GM19035 (cell line): Measurements from ENCODE around the gene ATP5F1D.
"Not testable (repeated sequence)": the region's sequence is repeated elsewhere in the genome, so short reads cannot be mapped to it uniquely, and the experiment has no call there.

Experiments used
- ATAC-seq: cut with Tn5 transposase; IDR thresholded peaks from one replicate; pipeline ENCODE4 v1.9.1; 2021; ENCODE audit not compliant: unreplicated experiment

Gene ATP5F1D

GRCh38 chr19:1241417-1242095 is at the start of gene ATP5F1D:
Gene ATP5F1D (plus strand): TSS chr19:1241751. CDS start chr19:1241851, 100 bp downstream.
- peak; percentile 55 for ATAC-seq

GRCh38 chr19:1199531-1199930 is 42.0 kb upstream of the ATP5F1D start:
- ATAC-seq: no peak

GRCh38 chr19:1200614-1201013 is 40.9 kb upstream of the ATP5F1D start:
- ATAC-seq: not testable (repeated sequence)

- peak; percentile 86 for ATAC-seq
Observed at GRCh38 chr19:1205114-1206099, 36.1 kb upstream of the ATP5F1D start, which contains the start of gene STK11. Gene STK11 (plus strand): TSS chr19:1205778. CDS start chr19:1206914, 1,136 bp downstream.

- ATAC-seq: no peak
Observed at GRCh38 chr19:1206150-1206863, 35.2 kb upstream of the ATP5F1D start.

- ATAC-seq: no peak
Observed at GRCh38 chr19:1206864-1207450, 34.6 kb upstream of the ATP5F1D start.

- not testable (repeated sequence) for ATAC-seq
Observed at GRCh38 chr19:1208830-1209229, 32.7 kb upstream of the ATP5F1D start.

GRCh38 chr19:1210227-1210538 is 31.4 kb upstream of the ATP5F1D start:
- ATAC-seq: no peak

- ATAC-seq: no peak
Observed at GRCh38 chr19:1211494-1212234, 29.9 kb upstream of the ATP5F1D start.

- no peak for ATAC-seq
Observed at GRCh38 chr19:1213391-1214286, 27.9 kb upstream of the ATP5F1D start.

GRCh38 chr19:1214299-1214861 is 27.2 kb upstream of the ATP5F1D start:
- ATAC-seq: no peak

GRCh38 chr19:1214862-1215731 is 26.5 kb upstream of the ATP5F1D start:
- no peak for ATAC-seq

- ATAC-seq: no peak
Observed at GRCh38 chr19:1216756-1217155, 24.8 kb upstream of the ATP5F1D start.

GRCh38 chr19:1217366-1217765 is 24.2 kb upstream of the ATP5F1D start:
- no peak for ATAC-seq

- ATAC-seq: no peak
Observed at GRCh38 chr19:1218751-1219567, 22.6 kb upstream of the ATP5F1D start.

GRCh38 chr19:1219786-1220476 is 21.6 kb upstream of the ATP5F1D start:
- no peak for ATAC-seq
